ENCODE data around the gene INCA1.

GRCh38 chr17:5011928-5012327, 14.6 kb upstream of the INCA1 start:
- TF ChIP-seq CTCF (IDR thresholded peaks at IDR 0.05; ENCODE audit: low read depth, low read length, poor library complexity, severe bottlenecking) (no peak), EZH2phosphoT487 (IDR thresholded peaks at IDR 0.05; ENCODE audit: borderline replicate concordance, low read length) (no peak)
